GM19193 (cell line): Measurements from ENCODE around the gene ADGRG1.

Source experiments
- POLR2A ChIP-seq: IDR thresholded peaks from 4 replicates; pipeline ENCODE4 v1.6.1; 2011; ENCODE audit not compliant: insufficient read depth, insufficient read length; ENCODE audit errors: extremely low read depth

ADGRG1 gene

GRCh38 chr16:57693550-57693949 is 65.1 kb downstream of the ADGRG1 start:
- TF ChIP-seq POLR2A: no peak

- TF ChIP-seq POLR2A: no peak
These were observed 65.8 kb downstream of the ADGRG1 start for GRCh38 chr16:57694231-57694724.

GRCh38 chr16:57694725-57695679 is 66.6 kb downstream of the ADGRG1 start, which contains the start of gene DRC7:
DRC7 (plus strand) TSS chr16:57694806; CDS start chr16:57697950, 3,144 bp downstream.
- TF ChIP-seq POLR2A: no peak

GRCh38 chr16:57695680-57696069 is 67.2 kb downstream of the ADGRG1 start:
- no peak for TF ChIP-seq POLR2A

- no peak for TF ChIP-seq POLR2A
These were observed 67.8 kb downstream of the ADGRG1 start for GRCh38 chr16:57696240-57696639.

- no peak for TF ChIP-seq POLR2A
These were observed 69.6 kb downstream of the ADGRG1 start for GRCh38 chr16:57697896-57698537.

GRCh38 chr16:57698812-57699405 is 70.5 kb downstream of the ADGRG1 start:
- no peak for TF ChIP-seq POLR2A

GRCh38 chr16:57699481-57699880 is 71.1 kb downstream of the ADGRG1 start:
- no peak for TF ChIP-seq POLR2A

GRCh38 chr16:57699899-57700298 is 71.5 kb downstream of the ADGRG1 start:
- no peak for TF ChIP-seq POLR2A

- no peak for TF ChIP-seq POLR2A
These were observed 72.5 kb downstream of the ADGRG1 start for GRCh38 chr16:57700781-57701551.

- no peak for TF ChIP-seq POLR2A
These were observed 73.4 kb downstream of the ADGRG1 start for GRCh38 chr16:57701759-57702371.

- no peak for TF ChIP-seq POLR2A
These were observed 75.1 kb downstream of the ADGRG1 start for GRCh38 chr16:57703416-57704010.

GRCh38 chr16:57704011-57704904 is 75.8 kb downstream of the ADGRG1 start:
- no peak for TF ChIP-seq POLR2A
